Heart right ventricle (tissue), 16 donors: ENCODE data around the gene PLEKHJ1. TPM values are rescaled to one million over a fixed set of nuclear protein-coding genes. Genes with fewer than 3 reads are reported as not detected.

Experiments
- ATAC-seq, 8 donors: fragments of 200-7000 bp; cut with Tn5 transposase; one replicate each; pipeline ENCODE4 v1.9.1; 2020; ENCODE audit warnings: mild to moderate bottlenecking in 8 of 8, moderate library complexity in 8 of 8, moderate number of reproducible peaks in 1 of 8
- DNase-seq, 2 donors: peaks; one replicate each; pipeline ENCODE4 v3.0.0-alpha.2; 2020
- H3K27ac ChIP-seq, 10 donors: fragments of 200-600 bp; sonication (generic) in 2 of 10; one replicate each; pipeline versions ENCODE4 v1.5.0 to v1.8.0; 2020 to 2022; ENCODE audit warnings: mild to moderate bottlenecking in 3 of 10
- H3K27me3 ChIP-seq, 7 donors: fragments of 200-600 bp; one replicate each; pipeline ENCODE4 v1.8.0; 2021 to 2022; ENCODE audit warnings: mild to moderate bottlenecking in 2 of 7
- H3K36me3 ChIP-seq, 9 donors: fragments of 200-600 bp; sonication (generic) in 1 of 9; one replicate each; pipeline versions ENCODE4 v1.5.0 to v1.8.0; 2020 to 2022; ENCODE audit warnings: mild to moderate bottlenecking in 2 of 9
- H3K4me1 ChIP-seq, 9 donors: fragments of 200-600 bp; sonication (generic) in 1 of 9; one replicate each; pipeline versions ENCODE4 v1.5.0 to v1.8.0; 2020 to 2022; ENCODE audit warnings: mild to moderate bottlenecking in 4 of 9
- H3K4me3 ChIP-seq, 10 donors: fragments of 200-600 bp; sonication (generic) in 2 of 10; one replicate each; pipeline versions ENCODE4 v1.5.0 to v1.8.0; 2020 to 2022; ENCODE audit warnings: mild to moderate bottlenecking in 7 of 10, moderate library complexity in 2 of 10
- H3K9me3 ChIP-seq, 11 donors: fragments of 200-600 bp in 10 of 11; sonication (generic) in 2 of 11; one replicate each; pipeline versions ENCODE4 v1.5.0 to v1.8.0; 2013 to 2022; ENCODE audit warnings: mild to moderate bottlenecking in 2 of 11, control low read depth in 1 of 11, moderate library complexity in 1 of 11
- WGBS, 2 donors: extraction: QIAGEN DNeasy Blood & Tissue Kit; methylation state at CpG; one replicate each; pipeline ENCODE4 v1.1.7; 2013; ENCODE audit warnings: inconsistent platforms in 1 of 2; 5-methylcytosine and 5-hydroxymethylcytosine counted together
- intact Hi-C, 10 donors: fragments of 100-400 bp; cut with DNase I; formaldehyde crosslinking; loops; one replicate each; pipeline versions ENCODE4 v1.11.1 to v1.14.2; 2022
- long read RNA-seq, 3 donors: library from polyadenylated mRNA; unstranded; transcript quantifications; one replicate each; pipeline ENCODE4 v2.0.0, GENCODE V29; 2020 to 2021
- polyA plus RNA-seq, 2 donors: library from polyadenylated mRNA; stranded (reverse); fragments of 200-250 nt; gene quantifications; one replicate each; pipeline ENCODE4 v1.2.3, GENCODE V29; 2013
- total RNA-seq, 10 donors: library from RNA; stranded (reverse); fragmentation: NEBNext Ultra II Directional in 3 of 10; extraction: Animal tissue kit (Norgen Biotek cat#: 25700) in 3 of 10; gene quantifications; one replicate each; pipeline versions ENCODE4 v1.2.1 to v1.2.4, GENCODE V29; 2021 to 2023
- TF ChIP-seq, protein P1 (sequence below), 9 donors: fragments of 200-600 bp; sonication (generic) in 2 of 9; IDR thresholded peaks; one replicate each; pipeline versions ENCODE4 v1.5.0 to v1.8.0; 2021 to 2022; ENCODE audit warnings: antibody characterized with exemption in 9 of 9, mild to moderate bottlenecking in 5 of 9, moderate library complexity in 1 of 9
- donor health status: Arrhythmogenic right ventricular cardiomyopathy.
- donor health status: ischemic (EF 13 %, LVEDD 7.1; RV severe dilation, severe dysfunction).
- donor health status: healthy with polysubstance abuse.
- donor health status: DM: no; HTN: yes; CAD: no.
- donor health status: DM: no; HTN: no; CAD: no.
- donor health status: ischemic (EF 25% LVEDD 6.9; RV normal size, moderate dysfunction).
- donor health status: ischemic (EF 25% LVEDD 5.7; RV mildly dilated, moderate dysfunction).
- donor health status: healthy.
- donor health status: DM: yes; HTN: yes; CAD: no.
- donor health status: Ischemic cardiomyopathy.
- donor health status: ischemic (EF 35%, LVEDD 5.7; RV mildly dilated, moderate dysfunction).
- donor health status: nonischemic (EF 11% LVEDD 7.7; RV severe dilation, severe dysfunction).
- donor health status: DM: yes; HTN: yes; CAD: no.
- donor health status: PGD.
- donor health status: ischemic (EF 29% LVEDD 5.4; RV normal size, mild dysfunction).
- donor health status: nonischemic (EF 23%, LVEDD 6.1; RV moderate dilation, normal function).

PLEKHJ1 gene, protein sequence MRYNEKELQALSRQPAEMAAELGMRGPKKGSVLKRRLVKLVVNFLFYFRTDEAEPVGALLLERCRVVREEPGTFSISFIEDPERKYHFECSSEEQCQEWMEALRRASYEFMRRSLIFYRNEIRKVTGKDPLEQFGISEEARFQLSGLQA
- total RNA-seq, result 10 to 100 TPM; 40.0 to 76.5 (median 45.0) TPM
- polyA plus RNA-seq, result 100 to 1,000 TPM in 1 of 2 donors, 10 to 100 TPM in 1; 83.6 to 103 TPM
- long read RNA-seq, donor 1, transcript PLEKHJ1-201 (6 exons, 1,206 nt), result major isoform, 113 of 133 reads
- long read RNA-seq, donor 1, partial matches to known transcripts, result 1 of 133 reads
- long read RNA-seq, donor 1, other reads (novel, unspliced or antisense), result 6 of 133 reads
- long read RNA-seq, donor 2, transcript PLEKHJ1-201 (6 exons, 1,206 nt), result major isoform, 93 of 113 reads
- long read RNA-seq, donor 2, partial matches to known transcripts, result 3 of 113 reads
- long read RNA-seq, donor 2, other reads (novel, unspliced or antisense), result 7 of 113 reads
- long read RNA-seq, donor 3, transcript PLEKHJ1-206 (5 exons, 1,311 nt), result minor isoform, 7 of 165 reads
- long read RNA-seq, donor 3, transcript PLEKHJ1-201 (6 exons, 1,206 nt), result major isoform, 146 of 165 reads
- long read RNA-seq, donor 3, partial matches to known transcripts, result 3 of 165 reads
- long read RNA-seq, donor 3, other reads (novel, unspliced or antisense), result 5 of 165 reads

DNA sequence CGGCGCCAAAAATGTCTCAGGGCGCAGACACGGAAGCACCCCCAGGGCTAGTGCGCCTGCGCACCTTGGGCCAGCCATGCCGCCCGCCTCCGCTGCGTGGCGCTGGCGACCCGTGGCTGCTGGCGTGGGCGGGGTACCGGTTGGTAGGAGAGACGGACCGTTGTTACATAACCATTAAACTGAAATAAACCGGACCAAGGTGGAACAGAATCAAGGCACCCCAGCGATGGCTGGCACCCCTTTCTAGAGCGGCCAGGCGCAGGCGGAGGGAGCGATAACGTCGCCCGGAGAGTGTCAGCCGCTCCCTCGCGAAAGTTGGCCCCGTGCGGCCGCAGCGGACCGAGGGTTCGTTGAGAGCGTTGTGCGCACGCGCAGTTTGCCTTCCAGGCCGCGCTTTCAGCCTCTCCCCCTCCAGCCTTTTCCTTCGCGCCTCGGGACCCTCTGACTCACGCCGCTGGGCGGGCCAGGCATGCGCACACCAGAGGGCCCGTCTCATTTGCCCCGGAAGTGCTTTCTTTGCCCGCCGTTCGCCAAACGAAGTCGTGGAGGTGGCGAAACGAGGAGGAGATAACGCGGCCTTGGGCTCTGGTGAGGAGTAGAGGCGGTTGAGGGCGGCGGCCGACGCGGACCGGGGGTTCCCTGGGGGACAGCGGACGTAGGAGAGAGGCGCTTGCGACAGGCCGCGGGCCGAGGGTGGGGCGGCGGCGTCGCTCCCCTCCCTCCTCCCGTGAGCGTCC, at the start of gene PLEKHJ1, which contains the start of gene SF3A2:
PLEKHJ1 (minus strand) TSS at position 16 of the 737 bp plus-strand sequence. CDS start 81 bp downstream, outside the sequence.
SF3A2 (plus strand) TSS at position 511 of the 737 bp plus-strand sequence. CDS start 6,595 bp downstream, outside the sequence.
- TF ChIP-seq, protein P1, sequence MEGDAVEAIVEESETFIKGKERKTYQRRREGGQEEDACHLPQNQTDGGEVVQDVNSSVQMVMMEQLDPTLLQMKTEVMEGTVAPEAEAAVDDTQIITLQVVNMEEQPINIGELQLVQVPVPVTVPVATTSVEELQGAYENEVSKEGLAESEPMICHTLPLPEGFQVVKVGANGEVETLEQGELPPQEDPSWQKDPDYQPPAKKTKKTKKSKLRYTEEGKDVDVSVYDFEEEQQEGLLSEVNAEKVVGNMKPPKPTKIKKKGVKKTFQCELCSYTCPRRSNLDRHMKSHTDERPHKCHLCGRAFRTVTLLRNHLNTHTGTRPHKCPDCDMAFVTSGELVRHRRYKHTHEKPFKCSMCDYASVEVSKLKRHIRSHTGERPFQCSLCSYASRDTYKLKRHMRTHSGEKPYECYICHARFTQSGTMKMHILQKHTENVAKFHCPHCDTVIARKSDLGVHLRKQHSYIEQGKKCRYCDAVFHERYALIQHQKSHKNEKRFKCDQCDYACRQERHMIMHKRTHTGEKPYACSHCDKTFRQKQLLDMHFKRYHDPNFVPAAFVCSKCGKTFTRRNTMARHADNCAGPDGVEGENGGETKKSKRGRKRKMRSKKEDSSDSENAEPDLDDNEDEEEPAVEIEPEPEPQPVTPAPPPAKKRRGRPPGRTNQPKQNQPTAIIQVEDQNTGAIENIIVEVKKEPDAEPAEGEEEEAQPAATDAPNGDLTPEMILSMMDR (IDR thresholded peaks at IDR 0.05), result peak; percentile 97 to 100 (median 99)
- H3K27me3 ChIP-seq, result no peaks in the 10 kb centered on the region
- intact Hi-C loops, result loop anchor here in 9 of 10 donors (1.0 to 10.0 kb wide), 15 partner anchors 32 to 158 kb away; partner anchors contain the start of genes AP3D1 (in 3 of the 9) and DOT1L (in 2 of the 9)
- peaks cover 29 to 82% (median 56%) of the 10 kb centered on the region in 9 donors for H3K4me1 ChIP-seq
- H3K9me3 ChIP-seq, result no peaks in the 10 kb centered on the region
- H3K4me3 ChIP-seq, result peak within 1 kb of the TSS; percentile 71 to 95 (median 89)
- H3K27ac ChIP-seq, result peak within 1 kb of the TSS; percentile 92 to 100 (median 99)
- H3K36me3 ChIP-seq, result peaks cover 0 to 32% (median 4%) of the 10 kb centered on the region in 9 donors
- ATAC-seq, result peak; percentile 89 to 97 (median 95)
- WGBS, 2 donors, result 0% methylated on average over 77 to 80 of the region's 80 CpGs
- DNase-seq, result peak; percentile 97

DNA sequence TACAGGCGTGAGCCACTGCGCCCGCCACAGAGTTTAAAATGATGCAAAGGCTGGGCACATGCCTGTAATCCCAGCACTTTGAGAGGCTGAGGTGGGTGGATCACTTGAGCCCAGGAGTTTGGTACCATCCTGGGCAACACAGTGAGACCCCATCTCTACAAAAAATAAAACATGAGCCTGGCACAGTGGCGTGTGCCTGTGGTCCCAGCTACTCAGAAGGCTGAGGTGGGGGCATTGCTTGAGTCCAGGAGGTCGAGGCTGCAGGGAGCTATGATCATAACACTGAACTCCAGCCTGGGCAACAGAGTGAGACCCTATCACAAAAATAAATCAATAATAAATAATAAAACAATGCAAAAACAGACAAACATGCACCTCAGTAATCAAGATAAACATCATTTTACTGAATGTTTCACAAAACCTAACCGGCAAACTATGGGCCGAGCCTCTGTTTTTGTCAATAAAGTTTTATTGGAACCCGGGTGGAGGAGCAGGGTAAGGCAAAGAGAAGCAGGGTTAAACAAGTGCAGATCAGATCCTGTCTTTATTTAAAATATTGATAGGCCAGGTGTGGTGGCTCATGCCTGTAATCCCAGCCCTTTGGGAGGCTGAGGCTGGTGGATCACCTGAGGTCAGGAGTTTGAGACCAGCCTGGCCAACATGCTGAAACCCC, 47.8 kb upstream of the PLEKHJ1 start:
- no peak for ATAC-seq
- WGBS, 2 donors, result 96% methylated on average over 8 of the region's 8 CpGs
- intact Hi-C loops, result loop anchor here in 3 of 10 donors (2.0 to 10.0 kb wide), 3 partner anchors 27 to 111 kb away; no protein-coding TSS in a partner anchor
- Histone ChIP-seq H3K36me3 (no peaks in the 10 kb centered on the region), H3K4me3 (no peak overlapping the region), H3K27me3 (peaks cover 0 to 33% (median 10%) of the 10 kb centered on the region in 7 donors), H3K4me1 (peaks cover 2 to 25% (median 13%) of the 10 kb centered on the region in 9 donors), H3K27ac (no peak overlapping the region), H3K9me3 (no peaks in the 10 kb centered on the region)
- no peak for DNase-seq
- TF ChIP-seq, protein P1 (IDR thresholded peaks at IDR 0.05), result no peak

DNA sequence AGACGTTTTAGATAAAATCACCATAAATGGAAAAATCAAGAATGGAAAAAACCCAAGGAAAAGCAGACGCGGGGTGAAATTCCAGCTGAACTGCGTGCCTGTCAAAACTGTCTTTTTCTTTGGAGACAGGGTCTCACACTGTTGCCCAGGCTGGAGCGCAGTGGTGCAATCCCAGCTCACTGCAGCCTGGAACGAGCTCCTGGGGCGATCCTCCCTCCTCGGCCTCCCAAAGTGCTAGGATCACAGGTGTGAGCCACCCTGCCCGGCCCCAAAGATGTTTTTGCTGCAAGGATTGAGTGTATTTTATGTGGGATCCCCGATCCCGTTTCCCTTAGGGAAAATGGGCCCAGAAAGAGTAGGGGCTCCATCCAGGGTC, 46.7 kb upstream of the PLEKHJ1 start:
- whole genome bisulfite sequencing, 2 donors, result 71 to 72% methylated on average over 11 of the region's 11 CpGs
- TF ChIP-seq, protein P1 (IDR thresholded peaks at IDR 0.05), result no peak
- Histone ChIP-seq H3K27ac (peak overlapping the region in 1 of 10 donors; percentile 87), H3K36me3 (peaks cover 0 to 5% (median 0%) of the 10 kb centered on the region in 9 donors), H3K4me3 (peak overlapping the region in 7 of 10 donors; percentile 31 to 53 (median 49)), H3K4me1 (peaks cover 2 to 16% (median 13%) of the 10 kb centered on the region in 9 donors), H3K9me3 (no peaks in the 10 kb centered on the region), H3K27me3 (peaks cover 0 to 22% (median 0%) of the 10 kb centered on the region in 7 donors)
- ATAC-seq (no peak), DNase-seq (no peak)
- intact Hi-C loops, result loop anchor here in 2 of 10 donors (10.0 kb wide), 2 partner anchors 102 to 112 kb away; no protein-coding TSS in a partner anchor
